IgD-negative memory B cell (primary cell): Measurements from ENCODE around the gene ANLN. TPM values are rescaled to one million over a fixed set of nuclear protein-coding genes. Genes with fewer than 3 reads are reported as not detected.
A peak's percentile ranks its signal among the peaks of the same experiment; 100 is the strongest.
"Not testable (repeated sequence)": the region's sequence is repeated elsewhere in the genome, so short reads cannot be mapped to it uniquely, and the experiment has no call there.

Source experiments
- H3K27ac Mint-ChIP-seq, 3 donors: one replicate each; pipeline ENCODE4 v1.8.0; 2020 to 2022; ENCODE audit warnings: mild to moderate bottlenecking in 3 of 3, mixed read lengths in 3 of 3, moderate library complexity in 1 of 3
- H3K27me3 Mint-ChIP-seq: one replicate; pipeline ENCODE4 v1.8.0; 2021; ENCODE audit warnings: mixed read lengths
- H3K36me3 Mint-ChIP-seq: one replicate; pipeline ENCODE4 v1.8.0; 2020; ENCODE audit warnings: mild to moderate bottlenecking, mixed read lengths
- H3K4me1 Mint-ChIP-seq, 3 donors: one replicate each; pipeline ENCODE4 v1.8.0; 2020 to 2022; ENCODE audit warnings: mixed read lengths in 3 of 3, mild to moderate bottlenecking in 1 of 3
- H3K4me3 Mint-ChIP-seq, 4 donors: one replicate each; pipeline ENCODE4 v1.8.0; 2020 to 2022; ENCODE audit warnings: mild to moderate bottlenecking in 4 of 4, mixed read lengths in 4 of 4, moderate library complexity in 3 of 4
- H3K9me3 Mint-ChIP-seq, 3 donors: one replicate each; pipeline ENCODE4 v1.8.0; 2020 to 2021; ENCODE audit warnings: mixed read lengths in 3 of 3, mild to moderate bottlenecking in 1 of 3
- polyA plus RNA-seq: library from polyadenylated mRNA; unstranded; fragments of 300-500 nt; fragmentation: Illumina TruSeq; gene quantifications from one replicate; pipeline ENCODE4 v1.2.3, GENCODE V29; 2021

Gene ANLN
- polyA plus RNA-seq, 1 donor from 2014 or later = not detected

- no peak overlapping the region for H3K27ac Mint-ChIP-seq
- peaks cover 3% of the 10 kb centered on the region for H3K36me3 Mint-ChIP-seq
- H3K4me3 Mint-ChIP-seq = no peak overlapping the region
- H3K4me1 Mint-ChIP-seq = peaks cover 0 to 2% (median 0%) of the 10 kb centered on the region in 3 donors
- peaks cover 3% of the 10 kb centered on the region for H3K27me3 Mint-ChIP-seq
- peaks cover 3 to 9% (median 4%) of the 10 kb centered on the region in 3 donors for H3K9me3 Mint-ChIP-seq
These were observed 94.6 kb downstream of the ANLN start for GRCh38 chr7:36484265-36484664.

GRCh38 chr7:36486336-36486735, 96.7 kb downstream of the ANLN start:
- Mint-ChIP-seq H3K36me3 (no peaks in the 10 kb centered on the region), H3K9me3 (no peaks in the 10 kb centered on the region), H3K4me1 (peaks cover 0 to 2% (median 0%) of the 10 kb centered on the region in 3 donors), H3K4me3 (no peak overlapping the region), H3K27me3 (peaks cover 3% of the 10 kb centered on the region), H3K27ac (peak overlapping the region in 1 of 3 donors; percentile 33)

- Mint-ChIP-seq H3K27ac (no peak overlapping the region), H3K36me3 (no peaks in the 10 kb centered on the region), H3K27me3 (peaks cover 7% of the 10 kb centered on the region), H3K4me3 (no peak overlapping the region), H3K9me3 (no peaks in the 10 kb centered on the region), H3K4me1 (no peaks in the 10 kb centered on the region)
These were observed 98.2 kb downstream of the ANLN start for GRCh38 chr7:36487756-36488336.

GRCh38 chr7:36488672-36489071, 99.0 kb downstream of the ANLN start:
- not testable (repeated sequence) for H3K36me3 Mint-ChIP-seq, H3K27ac Mint-ChIP-seq, H3K4me3 Mint-ChIP-seq, H3K4me1 Mint-ChIP-seq, H3K9me3 Mint-ChIP-seq, H3K27me3 Mint-ChIP-seq

DNA sequence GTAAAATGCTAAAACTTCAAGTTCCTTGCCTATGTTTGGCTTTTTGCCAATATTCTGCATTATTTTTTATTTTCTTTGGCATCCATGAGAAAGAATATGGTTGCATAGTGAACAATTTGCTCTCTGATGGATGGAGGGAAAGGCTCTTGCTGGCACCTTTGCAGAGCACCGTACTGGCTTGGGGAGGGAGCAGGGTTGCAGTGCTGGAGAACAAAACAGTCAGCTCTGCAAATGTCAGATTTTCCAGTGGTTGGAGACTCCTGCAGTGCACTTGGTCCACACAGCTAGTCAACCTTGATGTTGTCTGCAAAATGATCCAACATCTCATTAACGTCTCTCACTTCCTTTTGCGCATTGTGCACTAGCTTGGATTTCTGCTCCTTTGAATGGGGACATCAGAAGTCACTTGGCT, 100.8 kb downstream of the ANLN start:
- Mint-ChIP-seq H3K4me3 (no peak overlapping the region), H3K27me3 (peaks cover 9% of the 10 kb centered on the region), H3K27ac (no peak overlapping the region), H3K4me1 (no peaks in the 10 kb centered on the region), H3K36me3 (no peaks in the 10 kb centered on the region), H3K9me3 (no peaks in the 10 kb centered on the region)

DNA sequence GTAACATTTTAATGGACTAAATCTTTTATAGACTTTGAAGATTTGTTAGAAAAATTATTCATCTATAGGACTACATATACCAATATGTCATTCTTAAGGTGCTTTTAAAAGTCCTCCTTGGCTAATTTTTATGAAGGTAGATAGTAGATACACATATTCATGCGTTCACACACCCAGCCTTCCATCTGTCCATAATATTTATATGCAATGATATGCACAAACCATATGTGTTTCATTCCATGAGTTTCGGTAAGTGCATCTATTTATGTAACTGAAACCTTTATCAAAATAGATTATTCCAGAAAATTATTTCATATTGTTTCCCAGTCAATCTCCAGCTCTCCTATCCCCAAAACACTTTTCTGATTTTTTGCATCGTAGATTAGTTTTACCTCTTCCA, 101.7 kb downstream of the ANLN start:
- Mint-ChIP-seq H3K36me3 (no peaks in the 10 kb centered on the region), H3K4me1 (no peaks in the 10 kb centered on the region), H3K27me3 (peaks cover 6% of the 10 kb centered on the region), H3K4me3 (no peak overlapping the region), H3K9me3 (no peaks in the 10 kb centered on the region), H3K27ac (no peak overlapping the region)

GRCh38 chr7:36496576-36496975, 106.9 kb downstream of the ANLN start:
- Mint-ChIP-seq H3K9me3 (no peaks in the 10 kb centered on the region), H3K36me3 (no peaks in the 10 kb centered on the region), H3K4me3 (no peak overlapping the region), H3K27ac (no peak overlapping the region), H3K27me3 (peaks cover 10% of the 10 kb centered on the region), H3K4me1 (peaks cover 0 to 1% (median 0%) of the 10 kb centered on the region in 3 donors)

- H3K36me3 Mint-ChIP-seq, H3K9me3 Mint-ChIP-seq, H3K4me1 Mint-ChIP-seq, H3K27ac Mint-ChIP-seq, H3K27me3 Mint-ChIP-seq, H3K4me3 Mint-ChIP-seq: not testable (repeated sequence)
These were observed 107.5 kb downstream of the ANLN start for GRCh38 chr7:36497176-36497575.

- H3K27me3 Mint-ChIP-seq = peaks cover 9% of the 10 kb centered on the region
- H3K9me3 Mint-ChIP-seq = no peaks in the 10 kb centered on the region
- H3K4me3 Mint-ChIP-seq = no peak overlapping the region
- no peak overlapping the region for H3K27ac Mint-ChIP-seq
- peaks cover 0 to 1% (median 0%) of the 10 kb centered on the region in 3 donors for H3K4me1 Mint-ChIP-seq
- H3K36me3 Mint-ChIP-seq = no peaks in the 10 kb centered on the region
These were observed 108.1 kb downstream of the ANLN start for GRCh38 chr7:36497775-36498174.

Other genes with a start within 250 kb of the ANLN start
- 1.9 TPM for gene EEPD1, start 236.6 kb upstream of the ANLN start, polyA plus RNA-seq